AG20443 (cell line): ENCODE data around the gene FBXO8.
"Not testable (repeated sequence)": the region's sequence is repeated elsewhere in the genome, so short reads cannot be mapped to it uniquely, and the experiment has no call there.

ENCODE experiments used
- DNase-seq: peaks from one replicate; pipeline ENCODE4 v3.0.0; 2012; ENCODE audit warnings: low spot score, mixed read lengths

Gene FBXO8, protein sequence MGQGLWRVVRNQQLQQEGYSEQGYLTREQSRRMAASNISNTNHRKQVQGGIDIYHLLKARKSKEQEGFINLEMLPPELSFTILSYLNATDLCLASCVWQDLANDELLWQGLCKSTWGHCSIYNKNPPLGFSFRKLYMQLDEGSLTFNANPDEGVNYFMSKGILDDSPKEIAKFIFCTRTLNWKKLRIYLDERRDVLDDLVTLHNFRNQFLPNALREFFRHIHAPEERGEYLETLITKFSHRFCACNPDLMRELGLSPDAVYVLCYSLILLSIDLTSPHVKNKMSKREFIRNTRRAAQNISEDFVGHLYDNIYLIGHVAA

GRCh38 chr4:174283507-174284471 is at the start of gene FBXO8, which contains the start of gene CEP44:
TSS of gene FBXO8 (minus strand) at chr4:174283667. CDS start at chr4:174263092, 20,575 bp downstream.
TSS of gene CEP44 (plus strand) at chr4:174283911. CDS start at chr4:174299122, 15,211 bp downstream.
- peak; percentile 79 for DNase-seq

- DNase-seq: no peak
These were observed 49.5 kb upstream of the FBXO8 start for GRCh38 chr4:174332741-174333493.

DNA sequence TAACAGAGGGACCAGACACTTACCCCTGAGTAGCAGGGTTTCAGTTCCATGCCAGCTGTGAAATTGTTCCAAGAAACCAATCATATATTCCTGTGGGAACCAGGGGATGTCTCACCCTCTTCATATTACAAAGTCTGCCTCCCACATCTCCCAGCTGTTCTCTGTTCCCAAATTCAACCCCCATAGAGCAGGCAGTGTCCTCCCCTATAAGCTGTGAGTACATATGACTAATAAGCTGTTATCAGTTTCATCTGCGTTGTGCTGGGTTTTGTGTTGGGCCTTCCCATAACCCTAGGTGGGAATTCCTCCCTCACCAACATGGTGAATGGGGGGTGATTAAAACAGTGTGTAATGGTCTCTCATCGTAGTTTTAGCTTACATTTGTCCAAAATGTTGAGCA is 41.3 kb upstream of the FBXO8 start:
- DNase-seq: no peak

DNA sequence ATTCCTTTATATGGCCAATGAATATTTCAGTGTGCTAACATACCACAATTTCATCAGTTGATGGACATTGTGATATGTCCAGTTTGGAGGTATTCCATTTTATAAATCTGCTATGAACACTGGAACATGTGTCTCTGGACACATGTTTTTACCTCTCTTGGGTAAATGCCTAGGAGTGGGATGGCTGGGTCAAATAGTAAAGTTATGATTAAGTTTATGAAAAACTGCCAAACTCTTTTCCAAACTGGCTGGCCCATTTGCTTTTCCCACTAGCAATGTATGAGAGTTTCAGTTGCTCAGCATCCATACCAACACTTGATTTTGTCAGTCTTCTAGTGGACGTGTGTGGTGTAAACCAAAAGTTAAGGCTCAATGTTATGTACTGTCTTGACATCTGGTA is 40.8 kb upstream of the FBXO8 start:
- DNase-seq: no peak

DNA sequence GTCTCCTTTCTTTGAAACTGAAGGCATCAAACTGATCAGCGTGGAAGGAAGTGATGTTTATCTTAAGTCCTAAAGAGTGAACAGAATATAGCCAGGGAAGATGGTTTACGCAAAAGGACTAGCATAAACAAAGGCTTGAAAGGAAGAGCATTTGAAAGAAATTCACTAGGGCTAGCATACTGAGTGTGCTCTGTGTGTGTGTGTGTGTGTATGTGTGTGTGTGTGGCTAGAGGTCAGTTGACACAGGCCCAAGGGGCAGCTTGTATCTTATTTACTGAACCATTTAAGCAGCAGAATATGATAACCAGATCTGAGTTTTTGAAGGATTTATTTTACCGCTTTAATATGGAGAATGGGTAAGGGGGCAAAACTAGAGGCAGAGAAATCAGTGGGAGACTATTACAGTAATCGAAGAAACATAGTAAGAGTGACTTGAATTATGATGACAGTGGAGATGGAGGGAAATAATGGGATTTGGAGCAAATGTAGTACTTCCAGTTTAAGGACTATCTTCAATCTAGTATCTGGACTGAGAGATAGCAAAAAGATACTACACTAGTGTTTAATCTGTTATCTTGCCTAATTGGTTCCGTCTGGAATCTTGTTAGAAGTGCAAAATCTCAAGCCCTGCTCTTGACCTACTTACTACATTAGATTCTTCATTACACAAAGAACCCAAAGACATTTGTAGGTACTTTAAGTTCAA is 37.2 kb upstream of the FBXO8 start:
- no peak for DNase-seq

GRCh38 chr4:174318829-174319764 is 35.6 kb upstream of the FBXO8 start:
- DNase-seq: peak; percentile 27

- DNase-seq: no peak
These were observed 34.1 kb upstream of the FBXO8 start for GRCh38 chr4:174317531-174317930.

DNA sequence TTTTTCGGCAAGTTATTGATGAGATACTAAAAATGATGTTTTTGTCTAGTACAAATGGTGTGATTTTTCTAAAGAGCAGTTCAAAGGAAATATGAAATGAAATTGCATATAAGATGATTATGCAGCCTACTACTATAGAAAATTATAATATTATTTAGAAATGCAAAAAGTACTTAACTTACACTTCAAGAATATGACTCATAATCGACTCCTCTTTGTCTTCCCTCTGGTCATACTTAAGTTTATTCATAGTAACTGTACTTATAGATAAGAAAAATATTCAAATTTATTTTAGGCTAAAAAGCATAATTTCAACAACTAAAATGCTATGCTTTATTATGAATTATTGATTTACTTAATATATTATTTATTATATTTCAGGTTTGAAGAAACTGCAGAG is 33.5 kb upstream of the FBXO8 start:
- no peak for DNase-seq

DNA sequence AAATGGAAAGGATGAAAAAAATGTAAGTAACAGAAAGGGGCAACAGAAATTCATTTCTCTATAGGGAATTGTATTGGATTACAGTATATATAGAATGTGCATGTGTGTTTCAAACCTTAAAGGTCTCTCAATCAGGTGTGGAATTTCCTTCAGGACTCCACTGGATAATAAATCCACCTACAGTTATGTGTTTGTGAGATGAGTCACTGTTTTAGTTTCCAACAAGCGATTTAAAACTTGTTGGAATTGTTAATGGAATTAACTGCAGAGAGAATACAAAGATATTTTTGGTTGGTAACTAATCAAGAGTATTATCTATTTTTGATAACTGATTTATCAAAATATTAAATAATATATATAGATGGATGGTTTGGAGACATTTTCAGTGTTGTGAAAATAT is 33.1 kb upstream of the FBXO8 start:
- no peak for DNase-seq

GRCh38 chr4:174314770-174315169 is 31.3 kb upstream of the FBXO8 start:
- peak; percentile 34 for DNase-seq

GRCh38 chr4:174314274-174314673 is 30.8 kb upstream of the FBXO8 start:
- no peak for DNase-seq

GRCh38 chr4:174312993-174313392 is 29.5 kb upstream of the FBXO8 start:
- no peak for DNase-seq

GRCh38 chr4:174307694-174308093 is 24.2 kb upstream of the FBXO8 start:
- DNase-seq: no peak

GRCh38 chr4:174305961-174306360 is 22.5 kb upstream of the FBXO8 start:
- DNase-seq: no peak

DNA sequence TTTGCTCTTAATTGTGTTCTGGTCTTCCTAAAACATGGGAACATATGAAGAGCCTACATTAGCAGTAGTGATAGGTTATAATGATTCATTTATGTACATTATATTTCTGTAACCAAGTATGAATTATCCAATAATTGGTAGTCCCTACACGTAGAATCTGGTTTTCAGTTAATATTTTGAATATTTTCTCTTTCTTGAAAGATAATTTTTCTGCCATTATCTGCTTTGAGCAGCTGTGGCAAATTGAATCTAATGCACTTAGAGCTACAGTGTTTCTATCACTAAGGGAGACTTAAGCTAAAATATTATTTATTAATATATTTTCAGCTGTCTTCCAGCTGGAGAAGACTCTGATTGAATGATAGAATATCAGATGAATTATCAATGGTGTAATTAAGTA is 21.2 kb upstream of the FBXO8 start:
- DNase-seq: no peak

DNA sequence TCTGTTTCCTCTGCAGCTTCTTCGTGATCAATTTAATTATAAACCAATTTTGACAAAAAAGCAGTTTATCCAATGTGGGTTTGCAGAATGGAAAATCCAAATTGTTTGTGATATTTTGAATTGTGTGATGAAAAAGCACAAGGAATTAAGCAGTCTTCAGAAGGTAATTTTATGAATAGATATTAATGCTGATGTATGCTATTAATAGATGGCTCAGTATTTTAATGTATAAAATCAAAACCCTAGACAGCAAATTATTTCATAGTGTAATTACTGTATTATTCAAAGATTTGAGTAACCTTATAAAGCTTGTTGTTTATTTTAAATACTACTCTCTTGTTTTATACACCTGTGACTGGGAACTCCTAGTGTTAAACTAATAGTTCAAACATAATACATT is 20.2 kb upstream of the FBXO8 start:
- no peak for DNase-seq

GRCh38 chr4:174295142-174295541 is 11.7 kb upstream of the FBXO8 start:
- not testable (repeated sequence) for DNase-seq

DNA sequence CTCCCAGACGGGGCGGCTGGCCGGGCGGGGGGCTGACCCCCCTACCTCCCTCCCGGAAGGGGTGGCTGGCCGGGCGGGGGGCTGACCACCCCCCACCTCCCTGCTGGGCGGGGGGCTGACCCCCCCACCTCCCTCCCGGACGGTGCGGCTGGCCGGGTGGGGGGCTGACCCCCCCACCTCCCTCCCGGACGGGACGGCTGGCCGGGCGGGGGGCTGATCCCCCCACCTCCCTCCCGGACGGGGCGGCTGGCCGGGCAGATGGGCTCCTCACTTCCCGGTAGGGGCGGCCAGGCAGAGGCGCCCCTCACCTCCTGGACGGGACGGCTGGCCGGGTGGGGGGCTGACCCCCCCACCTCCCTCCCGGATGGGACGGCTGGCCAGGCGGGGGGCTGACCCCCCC is 11.2 kb upstream of the FBXO8 start:
- DNase-seq: not testable (repeated sequence)

DNA sequence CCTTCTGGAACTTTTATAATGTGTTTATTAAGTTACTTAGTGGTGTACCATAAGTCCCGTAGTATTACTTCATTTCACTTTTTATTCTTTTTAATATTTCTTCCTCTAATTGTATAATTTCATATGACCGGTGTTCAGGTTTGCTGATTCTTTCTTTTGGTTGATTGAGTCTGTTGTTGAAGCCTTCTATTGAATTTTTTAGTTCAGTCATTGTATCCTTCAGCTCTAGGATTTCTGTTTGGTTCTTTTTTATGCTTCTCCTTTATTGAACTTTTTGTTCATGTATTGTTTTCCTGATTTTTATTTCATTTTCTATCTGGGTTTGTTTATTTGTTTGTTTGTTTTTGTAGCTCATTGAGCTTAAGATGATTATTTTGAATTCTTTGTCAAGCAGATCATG is 9.0 kb upstream of the FBXO8 start:
- no peak for DNase-seq

GRCh38 chr4:174286870-174287269 is 3.4 kb upstream of the FBXO8 start:
- DNase-seq: no peak
